Motor neuron (in vitro differentiated cells): ENCODE data around the gene AP1G1. TPM values are rescaled to one million over a fixed set of nuclear protein-coding genes. Genes with fewer than 3 reads are reported as not detected.
"Not testable (repeated sequence)": the region's sequence is repeated elsewhere in the genome, so short reads cannot be mapped to it uniquely, and the experiment has no call there.

ENCODE experiments used
- ATAC-seq, 8 experiments: fragments of 200-7000 bp; cut with Tn5 transposase; replicated peaks in 6 of 8; 2 replicates each; pipeline ENCODE4 v1.8.0; 2021; ENCODE audit warnings: mild to moderate bottlenecking in 8 of 8, moderate library complexity in 8 of 8
- H3K27ac ChIP-seq, 2 donors: fragments of 250-450 bp; sonication (Bioruptor Pico); 2 replicates each; pipeline ENCODE4 v1.9.0; 2021; ENCODE audit warnings: antibody characterized with exemption in 2 of 2, mild to moderate bottlenecking in 2 of 2, moderate library complexity in 1 of 2
- H3K4me1 ChIP-seq, 2 donors: fragments of 250-450 bp; sonication (Bioruptor Pico); replicated peaks in 1 of 2; 2 replicates each; pipeline ENCODE4 v1.6.1; 2021; ENCODE audit warnings: antibody characterized with exemption in 2 of 2, mild to moderate bottlenecking in 2 of 2, moderate library complexity in 1 of 2
- H3K4me3 ChIP-seq, 5 donors: fragments of 250-450 bp; sonication (Bioruptor Pico); 2 replicates each; pipeline ENCODE4 v1.9.0; 2021; ENCODE audit warnings: antibody characterized with exemption in 5 of 5, mild to moderate bottlenecking in 5 of 5, moderate library complexity in 4 of 5
- WGBS, 10 experiments: fragments of 450-650 bp; shearing (Covaris generic); methylation state at CpG; one replicate each; pipeline ENCODE4 v1.0.0; 2022; 5-methylcytosine and 5-hydroxymethylcytosine counted together
- in situ Hi-C, 9 experiments: fragments of 400-800 bp; cut with MboI; loops; one replicate each; pipeline ENCODE4 v1.15.0; 2021; ENCODE audit warnings: low sequenced_read_pairs in 9 of 9, low pct_unique_long_range_greater_than_20kb in 2 of 9; ENCODE audit not compliant: unreplicated experiment in 9 of 9
- total RNA-seq, 8 experiments: library from RNA; unstranded; fragments of 300-600 nt; gene quantifications; 2 replicates each; pipeline versions ENCODE4 v1.2.3 to v1.2.4, GENCODE V29; 2022

Gene AP1G1
- total RNA-seq, 8 experiments from 2014 or later: 40.1 to 78.0 (median 63.4) TPM

DNA sequence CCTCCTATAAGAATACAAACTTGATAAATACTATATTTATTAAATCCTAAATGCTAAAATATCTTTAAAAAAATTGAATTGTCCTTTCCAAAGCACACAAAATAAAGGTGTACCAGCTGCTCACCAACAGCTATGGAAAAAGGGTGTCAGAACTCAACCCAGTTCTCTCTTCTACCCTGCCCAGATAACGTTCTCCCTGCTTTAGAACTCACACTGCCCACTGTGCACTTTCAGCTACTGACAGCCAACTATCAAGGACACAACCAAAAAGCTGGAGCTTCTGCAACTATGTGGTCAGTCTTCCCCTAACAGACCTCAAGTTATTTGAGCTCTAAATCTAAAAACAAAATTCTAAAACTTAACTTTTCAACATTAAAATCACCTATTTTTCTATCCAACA lies 13.7 kb downstream of the AP1G1 start:
- ATAC-seq: no peak
- Histone ChIP-seq H3K27ac (no peak overlapping the region), H3K4me3 (no peak overlapping the region), H3K4me1 (no peaks in the 10 kb centered on the region)
- WGBS, 10 experiments: 40 to 100% (median 81%) methylated on average over 1 of the region's 1 CpG; no CpG with 5 or more reads in 4 of the 10 experiments
- in situ Hi-C loops: no loop called here

DNA sequence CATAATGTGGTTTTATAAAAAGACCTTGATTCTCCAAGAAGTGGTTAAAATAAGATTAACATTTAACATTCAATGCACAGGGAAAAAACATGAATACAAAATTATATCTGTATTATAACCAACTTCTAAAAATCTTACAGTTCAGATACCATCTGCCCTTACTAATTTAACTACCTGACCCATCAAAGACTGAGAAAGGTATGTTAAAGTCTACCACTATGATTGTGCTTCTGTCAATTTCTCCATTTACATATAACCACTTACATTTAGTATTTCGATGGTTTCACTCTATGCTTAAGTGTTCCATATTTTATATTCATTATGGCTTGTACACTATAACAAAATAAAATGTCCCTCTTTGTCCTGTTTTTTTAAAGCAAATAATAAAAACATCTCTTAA lies 14.6 kb downstream of the AP1G1 start:
- no peak overlapping the region for H3K27ac ChIP-seq
- no peaks in the 10 kb centered on the region for H3K4me1 ChIP-seq
- ATAC-seq: no peak
- in situ Hi-C loops: no loop called here
- WGBS, 10 experiments: 80 to 100% (median 100%) methylated on average over 1 of the region's 1 CpG
- no peak overlapping the region for H3K4me3 ChIP-seq

GRCh38 chr16:71792176-71792575 lies 16.5 kb downstream of the AP1G1 start:
- 50 to 100% (median 95%) methylated on average over 1 to 3 of the region's 3 CpGs; no CpG with 5 or more reads in 2 of the 10 experiments for WGBS, 10 experiments
- ATAC-seq: no peak
- Histone ChIP-seq H3K27ac (no peak overlapping the region), H3K4me1 (no peaks in the 10 kb centered on the region), H3K4me3 (no peak overlapping the region)
- in situ Hi-C loops: no loop called here

- H3K4me3 ChIP-seq, H3K27ac ChIP-seq, in situ Hi-C loops, ATAC-seq, H3K4me1 ChIP-seq: not testable (repeated sequence)
- WGBS, 10 experiments: 70 to 100% (median 94%) methylated on average over 1 to 2 of the region's 3 CpGs; no CpG with 5 or more reads in 6 of the 10 experiments
These were observed 18.3 kb downstream of the AP1G1 start for GRCh38 chr16:71790329-71790728.

- H3K4me3 ChIP-seq: no peak overlapping the region
- no peak overlapping the region for H3K27ac ChIP-seq
- in situ Hi-C loops: no loop called here
- no peak for ATAC-seq
- no peaks in the 10 kb centered on the region for H3K4me1 ChIP-seq
- WGBS, 10 experiments: 89 to 100% (median 98%) methylated on average over 2 to 8 of the region's 8 CpGs
These were observed 19.5 kb downstream of the AP1G1 start for GRCh38 chr16:71789136-71789535.

DNA sequence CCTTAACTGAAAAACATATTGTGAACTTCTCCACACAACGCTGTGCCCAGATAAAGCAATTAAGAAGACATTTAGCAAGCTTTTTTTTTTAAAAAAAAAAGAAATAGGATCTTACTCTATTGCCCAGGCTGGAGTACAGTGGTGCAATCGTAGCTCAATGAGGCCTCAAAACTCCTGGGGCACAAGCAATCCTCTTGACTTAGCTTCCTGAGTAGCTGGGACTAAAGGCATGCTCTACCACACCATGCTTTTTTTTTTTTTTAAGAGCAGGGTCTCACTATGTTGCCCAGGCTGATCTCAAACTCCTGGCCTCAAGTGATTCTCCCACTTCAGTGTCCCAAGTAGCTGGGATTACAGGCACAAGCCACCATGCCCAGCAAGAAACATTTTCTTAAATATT lies 20.1 kb downstream of the AP1G1 start:
- WGBS, 10 experiments: 60 to 100% (median 100%) methylated on average over 1 to 2 of the region's 2 CpGs; no CpG with 5 or more reads in 1 of the 10 experiments
- Histone ChIP-seq H3K27ac (no peak overlapping the region), H3K4me3 (no peak overlapping the region), H3K4me1 (no peaks in the 10 kb centered on the region)
- in situ Hi-C loops: no loop called here
- ATAC-seq: no peak

GRCh38 chr16:71785143-71785542 lies 23.5 kb downstream of the AP1G1 start:
- 94 to 100% (median 100%) methylated on average over 1 to 3 of the region's 3 CpGs; no CpG with 5 or more reads in 2 of the 10 experiments for WGBS, 10 experiments
- H3K4me1 ChIP-seq, ATAC-seq, H3K4me3 ChIP-seq, H3K27ac ChIP-seq, in situ Hi-C loops: not testable (repeated sequence)

GRCh38 chr16:71784093-71784492 lies 24.5 kb downstream of the AP1G1 start:
- in situ Hi-C loops: no loop called here
- H3K4me1 ChIP-seq: no peaks in the 10 kb centered on the region
- ATAC-seq: no peak
- H3K4me3 ChIP-seq: no peak overlapping the region
- H3K27ac ChIP-seq: no peak overlapping the region
- 57 to 100% (median 100%) methylated on average over 1 to 2 of the region's 2 CpGs; no CpG with 5 or more reads in 3 of the 10 experiments for WGBS, 10 experiments

DNA sequence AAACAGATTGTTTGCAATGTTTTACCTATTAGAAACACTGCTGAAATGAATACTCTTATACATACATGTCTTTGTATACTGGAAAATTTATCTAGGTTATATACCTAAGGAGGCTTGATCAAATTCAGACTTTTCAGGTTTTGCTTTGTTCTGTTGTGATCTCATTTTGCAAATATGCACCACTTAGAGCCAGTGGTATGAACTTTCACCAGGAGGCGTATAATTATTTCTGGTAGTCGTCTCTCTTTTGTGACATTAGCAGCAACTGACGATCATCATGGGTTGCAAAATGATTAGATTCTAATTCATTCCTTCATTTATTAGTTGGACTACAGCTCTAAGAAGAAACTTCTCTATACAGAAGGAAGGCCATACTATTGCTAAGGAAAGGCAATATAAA lies 26.9 kb downstream of the AP1G1 start:
- 0 to 100% (median 60%) methylated on average over 1 to 3 of the region's 3 CpGs; no CpG with 5 or more reads in 2 of the 10 experiments for WGBS, 10 experiments

DNA sequence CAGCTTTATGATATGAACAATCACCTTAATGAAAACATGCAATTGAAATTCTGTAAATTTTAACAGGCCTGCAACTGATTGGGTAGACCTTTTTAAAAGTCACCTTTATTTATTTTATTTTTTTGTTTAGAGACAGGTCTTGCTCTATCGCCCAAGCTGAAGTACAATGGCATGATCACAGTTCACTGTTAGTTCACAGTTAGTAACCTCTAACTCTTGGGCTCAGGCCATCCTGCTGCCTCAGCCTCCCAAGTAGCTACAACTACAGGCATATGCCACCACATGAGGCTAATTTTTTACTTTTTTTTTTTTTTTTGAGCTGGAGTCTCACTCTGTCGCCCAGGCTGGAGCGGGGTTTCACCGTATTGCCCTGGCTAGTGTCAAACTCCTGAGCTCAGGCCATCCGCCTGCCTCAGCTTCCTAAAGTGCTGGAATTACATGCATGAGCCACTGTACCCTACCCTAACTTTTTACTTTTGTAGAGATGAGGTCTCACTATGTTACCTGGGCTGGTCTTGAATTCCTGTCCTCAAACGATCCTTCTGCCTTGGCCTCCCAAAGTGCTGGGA lies 28.0 kb downstream of the AP1G1 start:
- no peak for ATAC-seq
- WGBS, 10 experiments: 76 to 100% (median 96%) methylated on average over 1 to 5 of the region's 6 CpGs
- in situ Hi-C loops: no loop called here
- no peak overlapping the region for H3K27ac ChIP-seq
- H3K4me3 ChIP-seq: no peak overlapping the region
- no peaks in the 10 kb centered on the region for H3K4me1 ChIP-seq

More for the DNA sequence above, 26.9 kb downstream of the AP1G1 start:
- no peak for ATAC-seq
- in situ Hi-C loops: no loop called here
- Histone ChIP-seq H3K4me3 (no peak overlapping the region), H3K4me1 (no peaks in the 10 kb centered on the region), H3K27ac (no peak overlapping the region)

GRCh38 chr16:71778780-71779179 lies 29.9 kb downstream of the AP1G1 start:
- in situ Hi-C loops: no loop called here
- no peaks in the 10 kb centered on the region for H3K4me1 ChIP-seq
- H3K4me3 ChIP-seq: no peak overlapping the region
- no peak overlapping the region for H3K27ac ChIP-seq
- 79 to 100% (median 92%) methylated on average over 1 to 5 of the region's 5 CpGs; no CpG with 5 or more reads in 1 of the 10 experiments for WGBS, 10 experiments
- ATAC-seq: no peak

- no peaks in the 10 kb centered on the region for H3K4me1 ChIP-seq
- ATAC-seq: no peak
- no peak overlapping the region for H3K27ac ChIP-seq
- in situ Hi-C loops: no loop called here
- WGBS, 10 experiments: 94 to 100% (median 100%) methylated on average over 1 to 4 of the region's 10 CpGs; no CpG with 5 or more reads in 5 of the 10 experiments
- no peak overlapping the region for H3K4me3 ChIP-seq
These were observed 31.3 kb downstream of the AP1G1 start for GRCh38 chr16:71777329-71777728.

DNA sequence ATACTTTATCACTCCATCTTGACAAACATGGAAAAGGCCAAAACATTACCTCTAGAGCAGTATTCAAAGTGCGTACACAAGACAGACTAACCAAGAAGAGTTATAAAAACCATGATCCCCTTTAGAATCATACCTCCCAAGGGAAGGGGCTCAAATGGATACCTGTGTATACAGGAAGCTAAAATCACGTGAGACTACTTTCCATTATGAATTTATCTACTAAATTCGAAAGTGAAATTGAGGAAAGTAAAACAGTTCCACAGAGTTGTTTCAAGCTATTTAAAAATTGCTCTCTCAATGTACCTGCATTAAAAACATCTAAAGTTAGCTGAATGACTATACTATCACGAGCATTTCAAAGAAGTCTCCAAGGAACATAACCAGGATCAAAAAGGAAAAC lies 32.7 kb downstream of the AP1G1 start:
- in situ Hi-C loops: no loop called here
- WGBS, 10 experiments: 81 to 100% (median 94%) methylated on average over 1 to 4 of the region's 4 CpGs
- no peaks in the 10 kb centered on the region for H3K4me1 ChIP-seq
- H3K27ac ChIP-seq: no peak overlapping the region
- H3K4me3 ChIP-seq: no peak overlapping the region
- ATAC-seq: no peak

GRCh38 chr16:71771571-71771970 lies 37.1 kb downstream of the AP1G1 start:
- in situ Hi-C loops: no loop called here
- no peak overlapping the region for H3K27ac ChIP-seq
- no peak overlapping the region for H3K4me3 ChIP-seq
- ATAC-seq: no peak
- H3K4me1 ChIP-seq: no peaks in the 10 kb centered on the region
